BJ (cell line): Measurements from ENCODE around the gene COL1A1. TPM values are rescaled to one million over a fixed set of nuclear protein-coding genes. Genes with fewer than 3 reads are reported as not detected.
A peak's percentile ranks its signal among the peaks of the same experiment; 100 is the strongest.

ENCODE experiments used
- CTCF ChIA-PET: fragments of 350-600 bp; formaldehyde crosslinking; extraction: SDS; loops from one replicate; lab custom pipeline; 2021; ENCODE audit warnings: antibody characterized with exemption, inconsistent platforms; lab: Yijun Ruan, JAX
- POLR2A ChIA-PET: fragments of 300-600 bp; sonication (Branson Sonifier 250); formaldehyde crosslinking; extraction: SDS; loops from one replicate; lab custom pipeline; 2021; ENCODE audit warnings: antibody characterized with exemption; lab: Charles Lee
- DNase-seq: peaks from one replicate; pipeline ENCODE4 v3.0.0-alpha.2; 2011; ENCODE audit warnings: low read depth
- H3K27me3 ChIP-seq: 2 replicates; pipeline ENCODE4 v1.6.0; 2011; ENCODE audit warnings: low read length; ENCODE audit not compliant: control insufficient read depth, insufficient read depth
- H3K36me3 ChIP-seq: 2 replicates; pipeline ENCODE4 v1.5.1; 2011; ENCODE audit warnings: low read length; ENCODE audit not compliant: control insufficient read depth, insufficient read depth
- H3K4me3 ChIP-seq: 2 replicates; pipeline ENCODE4 v1.5.1; 2011; ENCODE audit warnings: low read depth, mild to moderate bottlenecking, control low read depth, low read length
- polyA plus RNA-seq: library from polyadenylated mRNA; depleted of rRNA; stranded (reverse); fragments of >200 nt; gene quantifications from 2 replicates; pipeline ENCODE4 v1.2.3, GENCODE V29; 2011
- TF ChIP-seq, protein P1 (sequence below): IDR thresholded peaks from 2 replicates; pipeline ENCODE4 v1.5.1; 2011; ENCODE audit warnings: low read depth, mild to moderate bottlenecking, control low read depth, inconsistent platforms, low read length, moderate library complexity; ENCODE audit not compliant: insufficient read depth

Gene COL1A1
- polyA plus RNA-seq, 1 experiment = 2,161 TPM

DNA sequence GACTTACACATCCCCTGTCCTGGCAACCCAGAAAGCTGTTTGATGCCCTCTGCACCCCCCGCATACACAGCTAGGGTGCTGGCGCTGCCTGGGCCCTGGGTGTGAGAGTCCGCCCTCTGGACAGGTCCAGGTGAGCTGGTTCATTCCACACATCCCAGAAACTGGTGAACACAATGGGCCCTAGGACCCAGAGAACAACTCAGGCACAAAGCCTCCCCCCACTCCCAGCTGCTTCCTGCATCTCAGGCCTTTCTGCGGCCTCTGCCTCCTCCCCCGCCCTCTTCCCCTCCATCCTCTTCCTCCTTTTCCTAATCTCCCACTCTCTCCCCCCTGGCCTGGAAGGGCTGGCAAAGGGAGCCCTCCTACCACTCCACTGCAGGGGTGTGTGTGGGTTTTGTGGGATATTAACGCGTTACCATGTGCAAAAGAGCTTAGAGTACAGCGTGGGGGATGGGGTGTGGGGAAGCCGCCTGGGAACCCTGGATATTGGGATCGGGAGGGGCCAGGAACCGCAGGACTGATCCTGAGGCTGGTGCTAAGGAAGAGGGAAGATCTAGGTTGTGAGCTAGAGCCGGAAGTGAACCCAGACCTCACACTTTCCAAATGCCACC is 49.4 kb downstream of the COL1A1 start:
- peak; percentile 44 for DNase-seq
- Histone ChIP-seq H3K4me3 (peak overlapping the region; percentile 67), H3K36me3 (no peaks in the 10 kb centered on the region), H3K27me3 (no peaks in the 10 kb centered on the region)
- ChIA-PET CTCF (interaction anchor here (0.6 to 3.8 kb wide), 19 partner anchors 9 to 210 kb away, joined by 3 to 30 read pairs (median 4); partner anchors contain the start of genes SGCA and TMEM92), POLR2A (interaction anchor here (0.6 to 1.7 kb wide), 4 partner anchors 22 to 490 kb away, joined by 4 to 8 read pairs (median 6); partner anchors contain the start of genes COL1A1 and SAMD14)
- TF ChIP-seq, protein P1, sequence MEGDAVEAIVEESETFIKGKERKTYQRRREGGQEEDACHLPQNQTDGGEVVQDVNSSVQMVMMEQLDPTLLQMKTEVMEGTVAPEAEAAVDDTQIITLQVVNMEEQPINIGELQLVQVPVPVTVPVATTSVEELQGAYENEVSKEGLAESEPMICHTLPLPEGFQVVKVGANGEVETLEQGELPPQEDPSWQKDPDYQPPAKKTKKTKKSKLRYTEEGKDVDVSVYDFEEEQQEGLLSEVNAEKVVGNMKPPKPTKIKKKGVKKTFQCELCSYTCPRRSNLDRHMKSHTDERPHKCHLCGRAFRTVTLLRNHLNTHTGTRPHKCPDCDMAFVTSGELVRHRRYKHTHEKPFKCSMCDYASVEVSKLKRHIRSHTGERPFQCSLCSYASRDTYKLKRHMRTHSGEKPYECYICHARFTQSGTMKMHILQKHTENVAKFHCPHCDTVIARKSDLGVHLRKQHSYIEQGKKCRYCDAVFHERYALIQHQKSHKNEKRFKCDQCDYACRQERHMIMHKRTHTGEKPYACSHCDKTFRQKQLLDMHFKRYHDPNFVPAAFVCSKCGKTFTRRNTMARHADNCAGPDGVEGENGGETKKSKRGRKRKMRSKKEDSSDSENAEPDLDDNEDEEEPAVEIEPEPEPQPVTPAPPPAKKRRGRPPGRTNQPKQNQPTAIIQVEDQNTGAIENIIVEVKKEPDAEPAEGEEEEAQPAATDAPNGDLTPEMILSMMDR = no peak

DNA sequence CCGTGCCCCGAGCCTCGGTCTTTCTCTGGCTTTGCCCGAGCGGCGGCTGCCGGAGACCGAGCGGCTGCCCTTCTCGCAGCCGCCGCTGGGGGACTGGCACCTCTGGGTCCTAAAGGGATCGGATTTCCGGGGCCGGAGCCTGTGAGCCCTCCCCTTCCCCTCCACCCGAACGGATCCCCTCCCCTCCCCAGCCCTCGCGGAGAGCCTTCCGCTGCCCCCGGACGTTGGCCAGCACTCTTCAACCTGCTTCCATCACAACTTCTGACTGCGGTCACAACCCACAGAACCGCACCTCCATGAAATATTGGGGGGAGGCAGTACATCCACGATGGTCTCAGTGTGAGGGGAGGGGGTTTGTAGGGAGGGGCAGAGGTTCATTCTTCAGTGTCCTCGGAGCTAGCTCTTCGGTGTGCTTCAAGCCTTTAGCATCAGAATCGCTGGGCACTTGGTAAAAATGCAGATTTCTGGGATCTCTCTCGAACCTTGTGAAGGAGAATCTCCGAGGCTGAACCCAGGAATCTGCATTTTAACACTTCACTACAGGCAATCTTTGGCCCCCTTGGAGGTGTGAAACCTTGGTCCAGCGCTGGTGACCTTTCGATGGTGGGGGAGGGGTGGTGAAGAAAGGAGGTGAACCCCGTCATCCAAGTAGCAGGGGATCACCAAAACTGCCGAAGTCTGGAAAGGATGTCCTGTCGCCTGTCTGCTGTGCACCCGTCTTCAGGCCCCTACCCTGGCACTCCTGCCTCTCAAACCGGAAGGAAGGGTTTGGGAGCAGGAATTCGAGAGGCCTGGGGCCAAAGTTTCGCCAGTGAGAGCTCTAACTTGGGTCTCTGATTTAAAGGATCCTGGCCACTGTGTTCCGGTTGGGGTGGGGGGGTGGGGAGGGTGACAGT is 50.1 kb downstream of the COL1A1 start:
- CTCF ChIA-PET = interaction anchor here (0.6 to 3.8 kb wide), 23 partner anchors 10 to 211 kb away, joined by 3 to 30 read pairs (median 4); partner anchors contain the start of genes SGCA and TMEM92
- TF ChIP-seq, protein P1 = peak; percentile 75
- Histone ChIP-seq H3K36me3 (no peaks in the 10 kb centered on the region), H3K27me3 (no peaks in the 10 kb centered on the region), H3K4me3 (peak overlapping the region; percentile 67)
- POLR2A ChIA-PET = interaction anchor here (0.5 to 1.7 kb wide), 5 partner anchors 22 to 489 kb away, joined by 4 to 8 read pairs (median 5); partner anchors contain the start of genes COL1A1 and SAMD14
- no peak for DNase-seq

DNA sequence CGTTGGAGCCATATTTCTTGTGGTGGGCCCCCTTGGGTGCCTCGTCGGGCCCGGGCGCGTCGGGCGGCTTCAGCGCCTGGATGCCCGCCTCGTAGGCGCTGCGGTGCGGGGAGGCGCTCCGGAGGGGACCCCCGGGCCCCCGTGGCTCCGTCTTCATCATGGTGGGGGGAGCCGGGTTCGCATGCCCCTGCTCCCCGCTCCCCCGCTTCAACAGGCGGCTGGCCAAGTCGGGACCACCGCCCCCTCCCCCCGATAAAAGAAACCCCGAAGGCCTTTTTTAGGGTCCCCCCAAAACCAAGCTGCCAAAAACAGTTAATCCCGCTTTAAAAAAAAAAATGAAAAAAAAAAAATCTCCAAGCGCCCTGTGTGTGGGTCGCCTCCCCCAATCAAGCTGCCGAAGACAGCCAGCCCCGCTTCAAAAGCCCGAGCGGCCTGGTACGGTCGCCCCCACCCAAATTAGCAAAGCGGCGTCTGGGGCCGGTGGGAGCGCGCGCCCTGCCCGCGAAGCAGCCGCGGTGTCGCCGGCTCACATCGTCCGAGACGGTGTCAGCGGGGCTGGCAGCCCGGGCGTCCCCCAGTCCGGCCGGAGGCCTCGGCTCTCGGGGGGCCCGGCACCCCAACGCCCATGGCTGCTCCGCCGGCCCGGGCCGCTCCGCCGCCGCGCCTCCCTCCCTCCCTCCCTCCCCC is 50.9 kb downstream of the COL1A1 start, which contains the start of gene PPP1R9B:
TSS of gene PPP1R9B (minus strand) at position 324 of the 687 bp plus-strand sequence. CDS start at position 160, 164 bp downstream.
- H3K4me3 ChIP-seq = peak within 1 kb of the TSS; percentile 67
- ChIA-PET CTCF (interaction anchor here (0.6 to 3.8 kb wide), 15 partner anchors 11 to 211 kb away, joined by 3 to 30 read pairs (median 4); partner anchors contain the start of gene SAMD14), POLR2A (interaction anchor here (1.7 kb wide), 1 partner anchor 53 kb away, joined by 6 read pairs; no protein-coding TSS in a partner anchor)
- H3K36me3 ChIP-seq = no peaks in the 10 kb centered on the region
- no peaks in the 10 kb centered on the region for H3K27me3 ChIP-seq
- DNase-seq = no peak
- TF ChIP-seq, protein P1 = no peak

DNA sequence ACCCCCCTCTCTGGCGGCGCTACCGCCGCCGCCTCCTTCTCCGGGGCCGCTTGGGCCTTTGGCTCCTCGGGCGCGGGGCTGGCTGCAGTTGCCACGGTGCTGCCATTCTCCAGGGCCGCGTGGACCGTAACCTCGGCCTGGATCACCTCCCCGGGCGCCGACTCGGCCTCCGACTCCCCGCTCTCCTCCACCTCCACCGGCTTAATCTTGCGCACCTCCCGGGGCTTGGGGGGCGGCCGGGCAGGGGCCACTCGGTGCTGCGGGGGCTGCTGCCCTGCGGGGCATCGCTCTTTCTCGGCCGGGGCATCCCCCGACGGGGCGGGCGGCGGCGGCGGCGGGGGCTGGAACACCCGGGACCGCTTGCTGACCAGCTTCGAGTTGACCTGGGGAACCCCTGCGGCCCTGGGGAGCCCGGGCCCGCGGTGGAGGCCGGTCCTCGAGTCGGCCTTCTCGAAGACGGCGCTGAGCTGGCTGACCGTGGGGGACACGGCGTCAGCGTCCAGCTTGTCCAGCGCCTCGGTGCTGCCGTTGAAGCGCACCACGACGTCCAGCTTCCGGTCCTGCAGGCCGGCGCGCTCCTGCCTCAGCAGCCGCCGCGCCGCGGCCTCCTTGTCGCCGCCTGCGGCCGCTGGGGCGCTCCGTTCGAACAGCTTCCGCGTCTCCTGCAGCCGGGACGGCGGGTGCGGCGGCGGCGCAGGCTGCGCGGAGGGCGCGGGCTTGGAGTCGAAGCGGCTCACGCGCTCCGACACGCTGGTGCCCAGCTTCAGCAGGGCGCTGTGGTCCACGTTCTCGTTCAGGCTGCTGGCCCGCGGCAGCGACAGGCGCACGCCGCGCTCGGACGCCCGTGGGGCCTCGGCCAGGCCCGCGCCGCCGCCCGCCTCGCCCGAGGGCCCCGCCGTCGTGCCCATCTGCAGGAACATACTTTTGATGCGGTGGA is 51.7 kb downstream of the COL1A1 start:
- TF ChIP-seq, protein P1 = no peak
- DNase-seq = no peak
- ChIA-PET POLR2A (interaction anchor here (0.5 kb wide), 2 partner anchors 54 to 363 kb away, joined by 4 to 10 read pairs; no protein-coding TSS in a partner anchor), CTCF (interaction anchor here (0.8 to 3.8 kb wide), 12 partner anchors 10 to 140 kb away, joined by 3 to 30 read pairs (median 4); partner anchors contain the start of genes PDK2 and SAMD14)
- Histone ChIP-seq H3K36me3 (no peaks in the 10 kb centered on the region; the same call in 1 of the 2 replicates), H3K4me3 (peak overlapping the region; percentile 67), H3K27me3 (no peaks in the 10 kb centered on the region)
